Tibial artery (tissue), 4 donors: ENCODE results near the gene SLC44A3.

Experiments
- DNase-seq, 2 donors: peaks; one replicate each; pipeline ENCODE4 v3.0.0-alpha.2; 2019
- H3K27ac ChIP-seq, 2 donors: fragments of 200-600 bp; sonication (generic) in 1 of 2; 1 replicate in 1 of 2; 2 replicates in 1 of 2; pipeline ENCODE4 v1.5.1; 2018 to 2019; ENCODE audit warnings: mild to moderate bottlenecking in 1 of 2
- H3K27me3 ChIP-seq, 2 donors: fragments of 200-600 bp; sonication (generic) in 1 of 2; one replicate each; pipeline versions ENCODE4 v1.5.1 to v1.6.0; 2016 to 2019
- H3K36me3 ChIP-seq, 3 donors: fragments of 200-600 bp; sonication (generic) in 2 of 3; one replicate each; pipeline ENCODE4 v1.5.1; 2016 to 2019; ENCODE audit warnings: mild to moderate bottlenecking in 2 of 3
- H3K4me1 ChIP-seq, 4 donors: fragments of 200-600 bp; sonication (generic) in 2 of 4; 1 replicate in 3 of 4; 2 replicates in 1 of 4; pipeline ENCODE4 v1.5.1; 2016 to 2019
- H3K4me3 ChIP-seq, 2 donors: fragments of 200-600 bp; sonication (generic) in 1 of 2; 1 replicate in 1 of 2; 2 replicates in 1 of 2; pipeline ENCODE4 v1.5.1; 2018 to 2019; ENCODE audit warnings: mild to moderate bottlenecking in 2 of 2
- H3K9me3 ChIP-seq, 3 donors: fragments of 200-600 bp; sonication (generic) in 1 of 3; one replicate each; pipeline ENCODE4 v1.5.1; 2016 to 2019
- intact Hi-C: fragments of 100-400 bp; cut with DNase I; formaldehyde crosslinking; loops from one replicate; pipeline ENCODE4 v1.15.0; 2023; ENCODE audit warnings: low total_unique reads
- TF ChIP-seq, protein P1 (sequence below), 2 experiments: fragments of 200-600 bp in 1 of 2; fragments of 450-650 bp in 1 of 2; IDR thresholded peaks; one replicate each; pipeline ENCODE4 v1.5.1; 2017 to 2019; ENCODE audit warnings: antibody characterized with exemption in 2 of 2, mild to moderate bottlenecking in 1 of 2, moderate library complexity in 1 of 2

SLC44A3 gene

DNA sequence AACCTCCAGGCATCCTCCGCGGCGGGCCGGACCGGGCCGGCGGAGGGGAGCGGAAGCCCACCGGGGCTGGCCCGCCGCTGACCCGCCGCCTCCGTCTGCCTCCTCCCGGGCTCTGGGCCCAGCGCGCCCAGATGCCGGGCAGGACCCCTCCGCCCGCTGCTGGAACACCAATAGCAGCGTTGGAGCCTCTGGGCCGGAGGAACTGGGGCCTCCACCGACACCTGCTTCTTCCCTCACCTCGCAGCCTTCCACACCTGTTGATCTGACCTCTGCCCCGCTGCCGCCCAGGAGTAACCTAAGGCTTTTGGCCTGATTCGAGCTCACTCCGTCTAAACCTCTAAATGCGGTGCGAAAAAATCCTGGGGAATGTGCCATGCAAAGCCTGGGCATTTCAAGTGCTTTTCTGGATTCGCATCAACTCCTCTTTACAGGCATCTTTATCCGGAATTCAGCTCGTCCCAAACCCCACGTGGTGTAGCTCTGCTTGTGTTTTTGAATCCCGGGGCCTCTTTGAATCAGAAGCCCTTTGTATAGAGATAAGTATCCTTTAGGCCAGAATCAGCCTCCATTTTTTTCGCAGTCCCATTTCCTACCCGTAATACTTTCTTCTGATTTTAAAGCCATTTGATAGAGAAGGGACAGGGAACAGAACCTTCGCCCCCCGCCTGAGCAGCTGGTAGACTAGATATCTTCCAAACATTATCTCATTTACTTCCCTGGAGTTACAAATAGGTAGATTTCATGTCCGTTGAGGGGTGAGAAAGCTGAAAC is 107.4 kb downstream of the SLC44A3 start:
- Histone ChIP-seq H3K27me3 (no peaks in the 10 kb centered on the region), H3K9me3 (no peaks in the 10 kb centered on the region), H3K4me3 (peak overlapping the region; percentile 86 to 93), H3K36me3 (peaks cover 0 to 14% (median 3%) of the 10 kb centered on the region in 3 donors), H3K4me1 (peaks cover 0 to 53% (median 38%) of the 10 kb centered on the region in 4 donors), H3K27ac (peak overlapping the region; percentile 99)
- intact Hi-C loops, result loop anchor here (5.0 kb wide), 1 partner anchor 105 kb away; no protein-coding TSS in a partner anchor
- TF ChIP-seq, protein P1, sequence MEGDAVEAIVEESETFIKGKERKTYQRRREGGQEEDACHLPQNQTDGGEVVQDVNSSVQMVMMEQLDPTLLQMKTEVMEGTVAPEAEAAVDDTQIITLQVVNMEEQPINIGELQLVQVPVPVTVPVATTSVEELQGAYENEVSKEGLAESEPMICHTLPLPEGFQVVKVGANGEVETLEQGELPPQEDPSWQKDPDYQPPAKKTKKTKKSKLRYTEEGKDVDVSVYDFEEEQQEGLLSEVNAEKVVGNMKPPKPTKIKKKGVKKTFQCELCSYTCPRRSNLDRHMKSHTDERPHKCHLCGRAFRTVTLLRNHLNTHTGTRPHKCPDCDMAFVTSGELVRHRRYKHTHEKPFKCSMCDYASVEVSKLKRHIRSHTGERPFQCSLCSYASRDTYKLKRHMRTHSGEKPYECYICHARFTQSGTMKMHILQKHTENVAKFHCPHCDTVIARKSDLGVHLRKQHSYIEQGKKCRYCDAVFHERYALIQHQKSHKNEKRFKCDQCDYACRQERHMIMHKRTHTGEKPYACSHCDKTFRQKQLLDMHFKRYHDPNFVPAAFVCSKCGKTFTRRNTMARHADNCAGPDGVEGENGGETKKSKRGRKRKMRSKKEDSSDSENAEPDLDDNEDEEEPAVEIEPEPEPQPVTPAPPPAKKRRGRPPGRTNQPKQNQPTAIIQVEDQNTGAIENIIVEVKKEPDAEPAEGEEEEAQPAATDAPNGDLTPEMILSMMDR (IDR thresholded peaks at IDR 0.05), result no peak
- peak in 1 of 2 donors; percentile 41 for DNase-seq

- TF ChIP-seq, protein P1 (IDR thresholded peaks at IDR 0.05), result no peak
- H3K27ac ChIP-seq, result peak overlapping the region; percentile 99
These were observed 108.3 kb downstream of the SLC44A3 start for GRCh38 chr1:94928293-94928939.

DNA sequence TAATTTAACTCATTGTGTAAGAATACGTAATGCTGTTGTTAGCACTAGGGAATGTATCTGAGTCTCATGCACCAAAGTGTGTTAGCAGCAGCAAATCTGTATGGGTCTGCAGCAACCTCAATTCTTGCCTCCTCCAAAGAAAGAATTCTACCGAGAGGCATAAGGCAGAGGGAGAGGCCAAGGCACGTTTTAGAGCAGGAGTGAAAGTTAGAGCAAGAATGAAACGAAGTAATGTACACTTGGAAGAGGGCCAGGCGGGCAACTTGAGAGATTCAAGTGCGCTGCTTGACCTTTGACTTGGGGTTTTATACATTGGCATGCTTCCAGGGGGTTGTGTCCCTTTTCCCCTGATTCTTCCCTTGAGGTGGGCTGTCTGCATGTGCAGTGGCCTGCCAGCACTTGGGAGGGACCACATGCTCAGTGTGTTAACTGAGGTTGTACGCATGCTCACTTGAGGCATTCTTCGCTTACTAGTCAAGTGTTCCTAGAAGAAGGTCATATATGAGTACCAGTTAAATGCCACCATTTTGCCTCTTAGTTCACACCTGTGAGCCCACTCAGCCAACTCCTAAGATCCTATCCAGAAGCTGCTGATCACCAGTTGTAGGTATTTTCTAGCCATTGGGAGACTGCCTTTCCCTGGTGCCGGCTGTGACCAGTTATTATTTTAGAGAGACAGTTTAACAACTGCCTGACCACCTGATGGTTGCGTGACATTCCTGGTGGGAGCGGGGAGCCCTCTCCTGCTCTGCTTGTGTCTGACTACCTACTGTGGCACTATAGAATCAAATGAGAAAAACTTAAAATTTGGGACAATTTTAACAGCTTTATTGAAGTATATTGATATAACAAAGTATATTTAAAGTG is 109.4 kb downstream of the SLC44A3 start:
- DNase-seq, result no peak
- Histone ChIP-seq H3K27ac (peak overlapping the region; percentile 99), H3K36me3 (peaks cover 0 to 24% (median 14%) of the 10 kb centered on the region in 3 donors), H3K4me1 (peaks cover 0 to 33% (median 26%) of the 10 kb centered on the region in 4 donors), H3K4me3 (peak overlapping the region; percentile 86 to 93), H3K27me3 (no peaks in the 10 kb centered on the region), H3K9me3 (no peaks in the 10 kb centered on the region)
- TF ChIP-seq, protein P1 (IDR thresholded peaks at IDR 0.05), result no peak
- intact Hi-C loops, result loop anchor here (5.0 kb wide), 1 partner anchor 103 kb away; no protein-coding TSS in a partner anchor

More at GRCh38 chr1:94928293-94928939, 108.3 kb downstream of the SLC44A3 start:
- Histone ChIP-seq H3K27me3 (no peaks in the 10 kb centered on the region), H3K4me1 (peaks cover 0 to 45% (median 36%) of the 10 kb centered on the region in 4 donors), H3K4me3 (peak overlapping the region; percentile 86 to 93), H3K9me3 (no peaks in the 10 kb centered on the region), H3K36me3 (peaks cover 0 to 21% (median 11%) of the 10 kb centered on the region in 3 donors)
- no peak for DNase-seq
- intact Hi-C loops, result loop anchor here (5.0 kb wide), 1 partner anchor 104 kb away; no protein-coding TSS in a partner anchor

DNA sequence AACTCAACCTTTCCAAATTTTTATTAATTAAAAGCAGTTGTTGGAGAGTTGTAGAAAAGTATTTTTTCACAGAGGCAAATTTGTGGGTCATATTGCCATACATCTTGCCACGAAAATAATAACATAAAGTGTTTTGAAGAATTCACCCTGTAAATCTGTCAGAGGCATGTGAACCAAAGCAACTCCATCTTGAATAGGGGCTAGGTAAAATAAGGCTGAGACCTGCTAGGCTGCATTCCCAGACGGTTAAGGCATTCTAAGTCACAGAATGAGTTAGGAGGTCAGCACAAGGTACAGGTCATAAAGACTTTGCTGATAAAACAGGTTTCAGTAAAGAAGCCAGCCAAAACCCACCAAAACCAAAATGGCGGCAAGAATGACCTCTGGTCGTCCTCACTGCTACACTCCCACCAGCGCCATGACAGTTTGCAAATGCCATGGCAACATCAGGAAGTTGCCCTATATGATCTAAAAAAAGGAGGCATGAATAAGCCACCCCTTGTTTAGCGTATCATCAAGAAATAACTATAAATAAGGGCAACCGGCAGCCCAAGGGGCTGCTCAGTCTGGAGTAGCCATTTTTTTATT is 111.2 kb downstream of the SLC44A3 start:
- TF ChIP-seq, protein P1 (IDR thresholded peaks at IDR 0.05), result no peak
- Histone ChIP-seq H3K27ac (no peak overlapping the region), H3K27me3 (no peaks in the 10 kb centered on the region), H3K36me3 (peaks cover 0 to 24% (median 14%) of the 10 kb centered on the region in 3 donors), H3K9me3 (no peaks in the 10 kb centered on the region), H3K4me1 (peaks cover 0 to 38% (median 28%) of the 10 kb centered on the region in 4 donors), H3K4me3 (no peak overlapping the region)
- DNase-seq, result no peak
- intact Hi-C loops, result no loop called here

- H3K9me3 ChIP-seq, result no peaks in the 10 kb centered on the region
- no peak overlapping the region for H3K27ac ChIP-seq
- H3K4me1 ChIP-seq, result peaks cover 0 to 50% (median 15%) of the 10 kb centered on the region in 4 donors
- no peak for DNase-seq
- intact Hi-C loops, result no loop called here
- no peaks in the 10 kb centered on the region for H3K27me3 ChIP-seq
- H3K4me3 ChIP-seq, result no peak overlapping the region
- TF ChIP-seq, protein P1 (IDR thresholded peaks at IDR 0.05), result no peak
- H3K36me3 ChIP-seq, result peaks cover 0 to 22% (median 14%) of the 10 kb centered on the region in 3 donors
These were observed 114.4 kb downstream of the SLC44A3 start for GRCh38 chr1:94934551-94934950.
